HG02763 (cell line): Measurements from ENCODE around the gene SCN8A.
"Not testable (repeated sequence)": the region's sequence is repeated elsewhere in the genome, so short reads cannot be mapped to it uniquely, and the experiment has no call there.

Source experiments
- ATAC-seq: cut with Tn5 transposase; IDR thresholded peaks from one replicate; pipeline ENCODE4 v1.9.1; 2021; ENCODE audit warnings: mild to moderate bottlenecking, moderate library complexity; ENCODE audit not compliant: unreplicated experiment

SCN8A gene

GRCh38 chr12:51621156-51621922 lies 30.3 kb downstream of the SCN8A start:
- no peak for ATAC-seq

GRCh38 chr12:51622564-51622963 lies 31.5 kb downstream of the SCN8A start:
- ATAC-seq: no peak

- no peak for ATAC-seq
Measured at GRCh38 chr12:51625370-51625769, 34.3 kb downstream of the SCN8A start.

DNA sequence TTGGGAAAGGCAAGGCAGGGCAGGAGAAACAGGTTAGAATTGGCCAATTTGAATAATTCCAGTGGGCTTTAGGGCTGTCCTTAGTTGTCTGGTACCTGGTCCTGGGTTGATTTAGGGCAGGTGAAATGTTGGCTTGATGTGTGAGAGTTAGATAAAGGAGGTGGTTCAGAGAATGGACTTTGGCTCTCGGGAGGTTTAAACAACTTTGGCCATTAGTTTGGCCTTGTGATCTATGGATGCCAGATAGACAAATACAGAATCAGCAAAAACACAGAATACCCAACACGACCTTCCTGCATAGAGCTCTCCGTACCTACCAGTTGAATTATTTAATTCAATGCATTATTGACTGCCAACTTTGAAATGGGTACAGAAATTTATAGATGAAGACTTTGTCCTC lies 35.1 kb downstream of the SCN8A start:
- ATAC-seq: no peak

DNA sequence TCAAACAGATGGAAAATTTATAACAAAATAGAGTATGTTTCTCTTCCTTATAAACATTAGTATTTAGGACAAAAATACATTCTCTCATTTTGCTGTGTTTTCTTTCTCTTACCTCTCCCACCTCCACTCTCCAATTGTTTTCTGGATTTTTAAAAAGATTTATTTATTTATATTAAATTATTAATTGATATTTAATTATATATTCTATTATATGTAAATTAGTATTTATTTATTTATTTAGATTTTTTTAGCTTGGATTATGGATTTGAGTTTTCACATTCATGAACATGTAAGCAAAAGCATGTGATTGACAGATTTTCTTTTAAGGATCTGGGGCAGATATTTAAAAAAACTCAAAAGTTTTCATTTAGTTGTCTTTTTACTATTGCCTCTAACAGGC lies 35.6 kb downstream of the SCN8A start:
- no peak for ATAC-seq

DNA sequence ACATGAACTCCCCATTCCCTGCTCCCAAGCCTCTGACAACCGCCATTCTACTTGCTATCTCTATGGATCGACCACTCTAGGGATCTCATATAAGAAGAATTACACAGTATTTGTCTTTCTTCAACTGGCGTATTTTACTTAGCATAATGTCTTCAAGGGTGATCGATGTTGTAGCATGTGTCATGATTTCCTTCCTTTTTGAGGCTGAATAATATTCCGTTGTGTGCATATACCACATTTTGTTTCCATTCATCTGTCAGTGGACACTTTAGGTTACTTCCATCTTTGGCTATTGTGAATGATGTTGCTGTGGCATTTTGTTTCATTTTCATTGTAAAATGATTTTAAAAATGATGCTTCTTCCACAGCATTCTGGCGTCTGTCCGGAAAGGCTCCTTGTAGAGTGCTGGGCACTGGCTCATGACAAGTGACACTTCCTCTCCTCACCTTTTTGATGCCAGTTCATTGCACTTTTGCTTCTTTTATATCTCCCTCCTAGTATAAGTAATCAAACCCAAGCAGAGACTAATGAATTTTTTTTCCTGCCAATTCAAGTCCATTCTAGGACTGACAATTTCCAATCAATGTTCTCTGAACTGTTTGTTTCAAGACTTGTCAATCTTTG lies 39.3 kb downstream of the SCN8A start:
- no peak for ATAC-seq

DNA sequence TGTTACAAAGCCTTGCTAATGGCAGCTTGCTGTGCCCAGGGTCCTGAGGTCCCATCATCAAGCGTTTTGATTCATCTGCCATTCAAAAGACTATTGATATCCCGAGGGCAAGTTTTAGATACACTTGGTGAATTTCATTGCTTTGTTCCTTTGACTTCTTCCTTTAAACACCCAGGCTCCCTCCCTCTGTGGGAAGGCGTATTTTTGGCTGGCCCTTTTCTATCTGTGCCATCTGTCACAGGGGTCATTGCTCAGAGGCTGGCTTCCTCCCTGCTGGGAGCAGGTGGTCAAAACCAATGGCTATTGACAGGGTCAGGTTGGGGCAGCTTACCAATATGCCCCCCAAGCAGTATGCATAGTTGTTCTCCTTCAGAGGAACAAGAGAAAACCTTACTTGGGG lies 40.0 kb downstream of the SCN8A start:
- no peak for ATAC-seq

DNA sequence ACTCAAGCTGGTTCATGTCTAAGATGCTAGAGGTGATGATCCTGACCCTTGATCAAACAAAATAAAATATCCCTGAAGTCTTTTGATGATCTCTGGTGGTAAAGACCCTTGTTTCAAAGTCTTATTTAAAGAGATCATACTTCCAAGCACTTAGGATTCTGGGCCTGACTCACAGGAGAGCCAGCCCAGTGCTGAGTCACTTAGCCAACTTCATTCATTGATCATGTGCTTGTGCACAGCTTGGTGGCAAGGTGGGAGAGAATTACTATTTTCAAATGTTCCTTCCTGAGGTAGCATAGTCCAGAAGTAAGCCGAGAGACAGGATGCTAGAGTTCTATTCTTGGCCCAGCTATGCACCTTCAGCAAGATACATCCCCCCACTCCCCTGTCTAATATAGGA lies 40.6 kb downstream of the SCN8A start:
- no peak for ATAC-seq

GRCh38 chr12:51632623-51633022 lies 41.6 kb downstream of the SCN8A start:
- no peak for ATAC-seq

DNA sequence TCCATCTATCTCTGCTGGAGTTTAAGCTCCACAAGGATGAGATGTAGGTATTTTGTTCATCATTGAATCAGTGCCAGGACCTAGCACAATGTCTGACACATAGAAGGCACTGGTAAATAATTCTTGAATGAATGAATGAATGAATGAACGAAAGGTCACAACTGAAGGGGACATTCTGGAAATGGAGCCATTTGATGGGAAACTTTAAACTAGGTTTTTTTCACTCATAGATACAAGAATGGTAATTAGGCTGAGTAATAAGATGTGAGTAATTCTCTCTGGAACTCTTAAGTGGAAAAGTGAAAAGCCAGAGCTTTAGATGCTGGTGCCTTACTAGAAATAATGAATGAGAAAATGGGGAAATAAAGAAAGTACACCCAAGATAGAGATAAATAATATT lies 44.3 kb downstream of the SCN8A start:
- ATAC-seq: no peak

GRCh38 chr12:51636581-51636980 lies 45.5 kb downstream of the SCN8A start:
- ATAC-seq: no peak

GRCh38 chr12:51636986-51637385 lies 46.0 kb downstream of the SCN8A start:
- ATAC-seq: no peak

DNA sequence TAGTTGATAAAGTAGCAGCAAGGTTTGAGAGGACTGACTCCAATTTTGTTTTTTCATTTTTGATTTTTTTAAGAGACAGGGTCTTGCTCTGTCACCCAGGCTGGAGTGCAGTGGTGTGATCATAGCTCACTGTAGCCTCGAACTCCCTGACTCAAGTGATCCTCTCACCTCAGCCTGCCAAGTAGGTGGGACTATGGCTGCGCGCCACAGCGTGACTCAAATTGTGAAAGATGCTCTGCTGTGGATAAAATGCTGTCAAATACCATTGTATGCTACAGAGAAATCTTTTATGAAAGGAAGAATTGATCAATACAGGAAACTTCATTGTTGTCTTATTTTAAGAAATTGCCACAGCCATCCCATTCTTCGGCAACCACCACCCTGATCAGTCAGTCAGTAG lies 48.3 kb downstream of the SCN8A start:
- ATAC-seq: no peak

- ATAC-seq: no peak
Measured at GRCh38 chr12:51642286-51642685, 51.3 kb downstream of the SCN8A start.

DNA sequence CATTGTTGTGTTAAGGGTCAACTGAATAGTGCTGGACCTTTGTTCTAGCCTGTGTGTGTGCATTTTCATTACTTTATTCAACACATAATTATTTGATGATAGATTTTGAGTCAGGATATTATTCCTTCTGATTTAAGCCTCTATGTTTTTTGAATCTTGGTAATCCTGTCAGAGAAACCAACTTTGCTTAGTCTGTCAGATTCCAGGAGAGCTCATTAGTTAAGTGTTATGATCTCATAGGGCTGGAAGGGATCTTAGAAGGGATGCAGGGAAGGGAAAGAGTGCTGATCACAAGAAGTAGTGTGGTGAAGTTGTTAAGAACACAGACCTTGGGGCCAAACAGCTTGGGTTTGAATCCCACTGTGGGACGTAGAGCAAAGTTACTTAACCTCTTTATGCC lies 52.9 kb downstream of the SCN8A start:
- ATAC-seq: no peak

DNA sequence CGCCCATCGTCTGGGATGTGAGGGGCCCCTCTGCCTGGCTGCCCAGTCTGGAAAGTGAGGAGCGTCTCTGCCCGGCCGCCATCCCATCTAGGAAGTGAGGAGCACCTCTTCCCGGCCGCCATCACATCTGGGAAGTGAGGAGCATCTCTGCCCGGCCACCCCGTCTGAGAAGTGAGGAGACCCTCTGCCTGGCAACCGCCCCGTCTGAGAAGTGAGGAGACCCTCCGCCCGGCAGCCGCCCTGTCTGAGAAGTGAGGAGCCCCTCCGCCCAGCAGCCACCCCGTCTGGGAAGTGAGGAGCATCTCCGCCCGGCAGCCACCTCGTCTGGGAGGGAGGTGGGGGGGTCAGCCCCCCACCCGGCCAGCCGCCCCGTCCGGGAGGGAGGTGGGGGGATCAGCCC lies 53.7 kb downstream of the SCN8A start:
- ATAC-seq: not testable (repeated sequence)

DNA sequence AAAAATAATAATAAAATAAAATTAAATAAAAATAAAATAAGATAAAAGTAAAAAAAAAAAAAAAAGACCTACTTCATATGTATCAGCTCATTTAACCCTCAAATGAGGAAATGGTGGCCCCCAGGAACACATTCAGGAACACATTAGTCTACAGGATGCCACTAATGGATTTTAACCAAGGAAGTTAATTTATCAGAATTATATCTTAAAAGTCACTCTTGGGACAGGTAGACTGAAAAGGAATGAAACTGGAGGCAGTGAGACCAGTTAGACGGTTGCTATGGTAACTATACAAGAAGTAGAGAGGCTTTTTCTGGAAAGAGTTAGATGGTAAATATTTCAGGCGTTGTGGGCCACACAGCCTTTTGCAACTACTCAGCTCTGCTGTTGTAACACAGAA lies 54.9 kb downstream of the SCN8A start:
- ATAC-seq: no peak

DNA sequence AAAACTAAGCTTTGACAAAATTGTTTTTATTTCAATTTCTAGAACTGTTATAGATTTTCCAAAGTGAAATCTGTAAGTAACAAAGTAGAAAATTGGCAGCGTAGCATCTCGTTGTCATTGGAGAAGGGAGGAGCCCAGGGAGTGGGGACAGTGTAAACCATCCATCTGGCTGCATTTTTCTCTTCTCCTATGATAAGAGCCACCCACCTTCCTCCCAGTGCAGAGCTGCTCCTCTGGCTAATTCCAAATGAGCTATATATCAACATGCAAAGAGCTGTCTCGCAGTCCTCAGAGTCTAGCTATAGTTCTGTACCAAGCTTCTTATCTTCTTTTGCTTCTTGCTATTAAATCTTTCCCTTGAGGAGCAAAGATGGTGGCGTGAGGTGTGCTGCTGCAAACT lies 56.6 kb downstream of the SCN8A start:
- no peak for ATAC-seq

- ATAC-seq: no peak
Measured at GRCh38 chr12:51653431-51653830, 62.4 kb downstream of the SCN8A start.

- ATAC-seq: no peak
Measured at GRCh38 chr12:51661199-51661598, 70.2 kb downstream of the SCN8A start.

- ATAC-seq: no peak
Measured at GRCh38 chr12:51661836-51662235, 70.8 kb downstream of the SCN8A start.

DNA sequence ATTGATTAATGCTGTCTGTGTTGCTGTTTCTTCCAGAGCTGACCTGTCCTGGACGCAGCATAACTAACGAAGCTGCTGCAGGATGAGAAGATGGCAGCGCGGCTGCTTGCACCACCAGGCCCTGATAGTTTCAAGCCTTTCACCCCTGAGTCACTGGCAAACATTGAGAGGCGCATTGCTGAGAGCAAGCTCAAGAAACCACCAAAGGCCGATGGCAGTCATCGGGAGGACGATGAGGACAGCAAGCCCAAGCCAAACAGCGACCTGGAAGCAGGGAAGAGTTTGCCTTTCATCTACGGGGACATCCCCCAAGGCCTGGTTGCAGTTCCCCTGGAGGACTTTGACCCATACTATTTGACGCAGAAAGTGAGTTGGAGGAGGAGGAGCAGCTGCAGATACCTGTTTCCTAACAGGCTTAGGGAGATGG lies 71.7 kb downstream of the SCN8A start:
- ATAC-seq: no peak

DNA sequence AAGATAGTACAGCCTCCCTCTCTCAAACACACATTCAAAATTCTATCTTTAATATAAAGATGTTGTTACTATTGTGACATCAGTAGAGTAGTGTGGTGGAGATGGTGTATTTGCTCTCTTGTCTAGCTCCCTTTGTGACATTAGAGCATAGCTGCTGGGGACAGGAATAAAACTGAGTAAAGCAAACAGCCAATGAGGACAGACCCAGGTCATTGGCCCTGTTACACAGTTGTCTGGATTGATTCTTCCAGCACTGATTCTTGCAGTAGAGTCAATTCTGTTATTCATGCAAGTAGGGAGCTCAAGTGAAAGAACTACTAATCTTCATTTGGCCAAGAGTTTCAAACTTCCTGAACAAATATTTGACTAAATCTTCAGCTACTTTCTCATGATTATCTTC lies 72.4 kb downstream of the SCN8A start:
- no peak for ATAC-seq
